ENCODE data around the gene NIP7.

- TF ChIP-seq, protein P1, sequence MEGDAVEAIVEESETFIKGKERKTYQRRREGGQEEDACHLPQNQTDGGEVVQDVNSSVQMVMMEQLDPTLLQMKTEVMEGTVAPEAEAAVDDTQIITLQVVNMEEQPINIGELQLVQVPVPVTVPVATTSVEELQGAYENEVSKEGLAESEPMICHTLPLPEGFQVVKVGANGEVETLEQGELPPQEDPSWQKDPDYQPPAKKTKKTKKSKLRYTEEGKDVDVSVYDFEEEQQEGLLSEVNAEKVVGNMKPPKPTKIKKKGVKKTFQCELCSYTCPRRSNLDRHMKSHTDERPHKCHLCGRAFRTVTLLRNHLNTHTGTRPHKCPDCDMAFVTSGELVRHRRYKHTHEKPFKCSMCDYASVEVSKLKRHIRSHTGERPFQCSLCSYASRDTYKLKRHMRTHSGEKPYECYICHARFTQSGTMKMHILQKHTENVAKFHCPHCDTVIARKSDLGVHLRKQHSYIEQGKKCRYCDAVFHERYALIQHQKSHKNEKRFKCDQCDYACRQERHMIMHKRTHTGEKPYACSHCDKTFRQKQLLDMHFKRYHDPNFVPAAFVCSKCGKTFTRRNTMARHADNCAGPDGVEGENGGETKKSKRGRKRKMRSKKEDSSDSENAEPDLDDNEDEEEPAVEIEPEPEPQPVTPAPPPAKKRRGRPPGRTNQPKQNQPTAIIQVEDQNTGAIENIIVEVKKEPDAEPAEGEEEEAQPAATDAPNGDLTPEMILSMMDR (IDR thresholded peaks at IDR 0.05; ENCODE audit: low read depth, low read length, poor library complexity, severe bottlenecking), result no peak
- no peak for TF ChIP-seq EZH2phosphoT487 (IDR thresholded peaks at IDR 0.05; ENCODE audit: borderline replicate concordance, low read length)
Measured at GRCh38 chr16:69368866-69369265, 29.3 kb downstream of the NIP7 start.

Measured in DOHH2 (cell line).